Measurements from ENCODE around the gene CABYR.

CABYR gene

GRCh38 chr18:24138789-24139616, at the start of gene CABYR:
TSS of gene CABYR (plus strand) at chr18:24139062. CDS start at chr18:24143115, 4,053 bp downstream.
- no peak for DNase-seq

GRCh38 chr18:24089076-24089475, 49.8 kb upstream of the CABYR start:
- DNase-seq: no peak

- no peak for DNase-seq
Measured at GRCh38 chr18:24089515-24090337, 49.1 kb upstream of the CABYR start.

GRCh38 chr18:24090876-24091275, 48.0 kb upstream of the CABYR start:
- no peak for DNase-seq

- no peak for DNase-seq
Measured at GRCh38 chr18:24094561-24094960, 44.3 kb upstream of the CABYR start.

- DNase-seq: no peak
Measured at GRCh38 chr18:24095976-24096375, 42.9 kb upstream of the CABYR start.

GRCh38 chr18:24103320-24104021, 35.4 kb upstream of the CABYR start:
- no peak for DNase-seq

GRCh38 chr18:24104486-24104885, 34.4 kb upstream of the CABYR start:
- no peak for DNase-seq

- DNase-seq: no peak
Measured at GRCh38 chr18:24108641-24109040, 30.2 kb upstream of the CABYR start.

GRCh38 chr18:24111936-24112335, 26.9 kb upstream of the CABYR start:
- no peak for DNase-seq

GRCh38 chr18:24112464-24112863, 26.4 kb upstream of the CABYR start:
- no peak for DNase-seq

GRCh38 chr18:24112874-24113615, 25.8 kb upstream of the CABYR start:
- DNase-seq: no peak

- no peak for DNase-seq
Measured at GRCh38 chr18:24114924-24115549, 23.8 kb upstream of the CABYR start.

- no peak for DNase-seq
Measured at GRCh38 chr18:24115628-24116027, 23.2 kb upstream of the CABYR start.

GRCh38 chr18:24118750-24119577, 19.9 kb upstream of the CABYR start:
- peak; percentile 10 for DNase-seq

GRCh38 chr18:24120676-24121075, 18.2 kb upstream of the CABYR start:
- no peak for DNase-seq

GRCh38 chr18:24121625-24122024, 17.2 kb upstream of the CABYR start:
- no peak for DNase-seq

- DNase-seq: no peak
Measured at GRCh38 chr18:24126155-24126961, 12.5 kb upstream of the CABYR start.

GRCh38 chr18:24127735-24128134, 11.1 kb upstream of the CABYR start:
- no peak for DNase-seq

- no peak for DNase-seq
Measured at GRCh38 chr18:24128700-24129099, 10.2 kb upstream of the CABYR start.

All from GDM1 (cell line).